G401 (cell line): Measurements from ENCODE around the gene MS4A7. TPM values are rescaled to one million over a fixed set of nuclear protein-coding genes. Genes with fewer than 3 reads are reported as not detected.

ENCODE experiments used
- DNase-seq: peaks from one replicate; pipeline ENCODE4 v3.0.0-alpha.2; 2015; ENCODE audit warnings: low spot score
- in situ Hi-C: cut with HindIII; loops from 2 replicates; pipeline ENCODE4 v1.10.0; 2016; ENCODE audit warnings: low sequenced_read_pairs, mixed read lengths
- total RNA-seq: library from RNA; depleted of rRNA; stranded (reverse); fragments of >200 nt; shearing (Covaris generic); gene quantifications from 2 replicates; pipeline ENCODE4 v1.2.3, GENCODE V29; 2014

Gene MS4A7
- total RNA-seq, 1 experiment from 2014 or later: not detected

DNA sequence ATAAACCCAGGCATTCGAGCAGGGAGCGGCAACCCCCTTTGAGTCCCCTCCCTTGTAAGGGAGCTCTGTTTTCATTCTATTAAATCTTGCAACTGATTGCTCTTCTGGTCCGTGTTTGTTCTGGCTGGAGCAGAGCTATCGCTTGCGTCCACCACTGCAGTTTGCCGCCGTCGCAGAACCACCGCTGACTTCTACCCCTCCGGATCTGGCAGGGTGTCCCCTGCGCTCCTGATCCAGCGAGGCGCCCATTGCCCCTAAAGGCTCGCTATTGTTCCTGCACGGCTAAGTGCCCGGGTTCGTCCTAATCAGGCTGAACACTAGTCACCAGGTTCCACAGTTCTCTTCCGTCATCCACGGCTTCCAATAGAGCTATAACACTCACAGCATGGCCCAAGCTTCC, 10.4 kb upstream of the MS4A7 start:
- in situ Hi-C loops: no loop called here
- DNase-seq: no peak

DNA sequence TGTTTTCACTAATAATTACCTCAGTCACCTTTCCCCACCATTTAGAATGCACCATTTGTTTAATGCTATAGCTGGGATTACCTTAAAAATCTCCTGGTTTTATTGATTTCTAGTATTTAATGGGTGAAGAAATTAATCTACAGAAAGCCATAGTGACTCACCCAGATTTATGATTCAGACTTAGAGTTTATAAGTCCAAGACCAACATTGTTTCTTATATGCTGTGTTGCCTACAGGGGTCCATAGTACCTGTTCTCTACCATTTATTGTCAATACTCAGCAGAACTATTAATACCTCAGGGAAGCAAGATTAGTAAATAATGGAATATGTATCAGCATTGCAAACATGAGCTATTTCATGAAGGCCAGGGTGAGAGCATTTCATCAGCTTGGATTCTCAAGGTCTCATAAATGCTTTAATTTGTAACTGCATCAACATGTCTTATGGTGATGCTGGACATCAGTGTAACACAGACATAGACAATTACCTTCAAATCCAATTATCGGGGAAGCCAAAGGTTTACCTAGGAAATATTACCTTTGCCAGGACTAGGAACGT, 8.0 kb upstream of the MS4A7 start:
- in situ Hi-C loops: no loop called here
- no peak for DNase-seq

DNA sequence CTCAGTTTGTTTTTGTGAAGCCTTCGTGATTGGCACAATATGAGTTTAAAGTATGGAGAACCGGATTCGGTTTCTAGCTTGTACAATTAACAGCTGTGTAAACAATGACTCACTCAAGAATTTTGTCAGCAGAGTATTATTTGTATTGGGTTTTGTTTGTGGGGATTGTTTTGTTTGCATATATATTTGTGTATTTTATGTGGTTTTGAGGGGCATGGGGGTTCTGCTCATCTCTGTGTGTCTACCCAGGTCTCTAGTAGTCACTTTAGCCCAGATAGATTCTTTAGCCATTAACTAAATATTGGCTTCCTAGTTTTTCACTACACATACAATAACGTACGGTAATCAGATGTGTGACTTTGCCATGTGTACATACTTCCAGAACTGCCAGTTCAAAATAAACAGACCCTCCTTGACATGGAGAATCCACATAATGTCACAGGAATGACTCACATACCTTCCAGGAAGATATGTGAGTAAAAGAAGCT, 7.5 kb upstream of the MS4A7 start:
- DNase-seq: no peak
- in situ Hi-C loops: no loop called here

GRCh38 chr11:60371386-60371785, 6.9 kb upstream of the MS4A7 start:
- no peak for DNase-seq
- in situ Hi-C loops: no loop called here

GRCh38 chr11:60371854-60372253, 6.5 kb upstream of the MS4A7 start:
- in situ Hi-C loops: no loop called here
- no peak for DNase-seq

- in situ Hi-C loops: no loop called here
- no peak for DNase-seq
Measured at GRCh38 chr11:60372767-60373166, 5.6 kb upstream of the MS4A7 start.

DNA sequence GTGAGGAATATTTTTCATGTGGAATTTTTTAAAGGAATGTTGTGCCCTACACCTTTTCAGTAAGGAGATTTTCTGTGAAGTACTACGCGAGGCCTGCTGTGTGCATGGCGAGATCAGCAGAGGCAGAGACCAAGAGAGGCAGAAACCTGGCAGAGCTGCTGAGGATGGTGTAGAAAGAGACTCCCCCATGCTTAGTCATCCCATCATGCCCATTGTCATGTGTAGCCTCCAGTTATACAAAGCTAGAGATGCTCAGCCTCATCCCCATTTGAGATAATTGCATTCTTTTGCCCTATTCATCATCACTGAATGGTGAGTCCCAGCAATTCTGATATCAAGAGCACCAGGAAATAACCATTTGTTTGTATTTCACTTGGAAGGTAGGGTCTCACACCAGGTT, 3.0 kb upstream of the MS4A7 start:
- in situ Hi-C loops: no loop called here
- DNase-seq: no peak

DNA sequence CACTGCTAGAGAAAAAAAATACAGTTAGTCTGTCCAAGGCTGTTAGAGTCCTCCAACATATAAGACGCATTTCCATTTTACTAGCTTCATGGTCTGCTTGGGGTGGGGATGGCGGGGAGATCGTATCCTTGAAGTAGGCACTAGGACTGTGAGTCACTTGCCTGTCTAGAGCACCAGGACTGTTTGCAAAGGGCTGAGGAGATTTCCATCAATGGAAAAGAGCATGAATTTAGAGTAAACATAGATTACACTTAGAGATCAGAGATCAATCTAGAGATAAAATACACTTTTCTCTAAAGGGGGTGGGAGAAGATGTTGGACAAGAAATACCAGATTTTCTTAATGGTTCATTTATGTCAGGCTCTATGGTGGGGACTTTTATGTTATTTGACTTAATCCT, 1.7 kb upstream of the MS4A7 start:
- no peak for DNase-seq
- in situ Hi-C loops: no loop called here

GRCh38 chr11:60377401-60378136, 763 bp upstream of the MS4A7 start:
- in situ Hi-C loops: no loop called here
- peak; percentile 1 for DNase-seq

- DNase-seq: no peak
- in situ Hi-C loops: no loop called here
Measured at GRCh38 chr11:60389279-60389910, 11.1 kb downstream of the MS4A7 start.

DNA sequence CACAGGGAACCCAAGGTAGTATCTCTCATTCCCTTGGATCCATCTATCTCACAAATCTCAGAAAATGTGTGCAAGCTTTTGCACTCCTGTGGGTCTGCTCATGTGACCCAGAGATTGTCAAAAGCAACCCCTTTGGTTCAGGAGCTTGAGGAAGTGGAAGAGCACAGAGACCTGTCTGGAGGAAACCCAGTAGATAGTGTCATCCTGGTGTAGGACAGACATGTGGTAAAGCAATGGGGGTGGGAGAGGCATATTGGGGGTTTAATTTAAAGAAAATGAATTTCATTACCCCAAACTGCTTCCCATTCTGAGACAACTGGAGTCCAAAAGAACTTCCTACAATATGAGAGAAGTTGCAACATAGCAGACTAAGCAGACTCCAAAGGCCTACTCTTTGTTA, 12.1 kb downstream of the MS4A7 start:
- no peak for DNase-seq
- in situ Hi-C loops: no loop called here

- no peak for DNase-seq
- in situ Hi-C loops: no loop called here
Measured at GRCh38 chr11:60392361-60392760, 14.0 kb downstream of the MS4A7 start.

DNA sequence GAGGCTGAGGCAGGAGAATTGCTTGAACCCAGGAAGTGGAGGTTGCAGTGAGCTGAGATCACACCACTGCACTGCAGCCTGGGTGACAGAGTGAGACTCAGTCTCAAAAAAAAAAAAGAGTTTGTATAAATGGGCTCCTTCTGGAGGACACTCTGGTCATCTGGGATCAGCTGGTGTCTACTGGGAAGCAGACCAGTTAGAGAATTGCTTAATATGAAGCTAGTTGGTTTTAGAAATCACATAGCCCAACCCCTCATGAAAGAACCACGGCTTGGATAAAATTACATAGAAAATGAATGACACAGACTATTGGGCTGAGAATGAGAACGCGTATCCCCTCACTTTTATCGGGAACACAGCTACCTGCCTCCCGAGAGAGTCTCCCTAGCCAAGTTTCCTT, 14.7 kb downstream of the MS4A7 start:
- in situ Hi-C loops: no loop called here
- DNase-seq: no peak

GRCh38 chr11:60394666-60395380, 16.5 kb downstream of the MS4A7 start:
- DNase-seq: no peak

GRCh38 chr11:60396382-60396781, 18.1 kb downstream of the MS4A7 start, which contains the start of gene MS4A14:
Gene MS4A14 (plus strand): TSS chr11:60396459. CDS start chr11:60396579, 120 bp downstream.
- no peak for DNase-seq
- in situ Hi-C loops: no loop called here

More at GRCh38 chr11:60394666-60395380, 16.5 kb downstream of the MS4A7 start:
- in situ Hi-C loops: no loop called here

DNA sequence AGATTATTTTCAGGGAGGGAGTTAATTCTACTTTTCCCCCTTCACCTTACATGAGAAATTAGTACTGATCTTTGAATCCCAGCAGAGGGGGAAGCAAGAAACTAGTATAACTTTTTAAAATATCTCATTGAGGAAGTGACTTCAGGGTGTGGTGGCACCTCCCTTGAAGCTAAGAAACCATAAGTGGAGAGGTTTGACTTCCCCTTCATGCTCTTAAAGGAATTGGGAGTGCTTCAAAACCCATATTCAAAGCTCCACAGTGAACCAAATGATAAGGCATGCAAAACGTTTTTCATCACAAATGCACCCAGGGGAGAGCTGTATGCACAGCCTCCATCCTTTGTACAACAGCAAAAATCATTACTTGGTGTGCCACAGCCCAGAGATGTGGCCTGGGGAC, 18.5 kb downstream of the MS4A7 start:
- DNase-seq: no peak
- in situ Hi-C loops: no loop called here

DNA sequence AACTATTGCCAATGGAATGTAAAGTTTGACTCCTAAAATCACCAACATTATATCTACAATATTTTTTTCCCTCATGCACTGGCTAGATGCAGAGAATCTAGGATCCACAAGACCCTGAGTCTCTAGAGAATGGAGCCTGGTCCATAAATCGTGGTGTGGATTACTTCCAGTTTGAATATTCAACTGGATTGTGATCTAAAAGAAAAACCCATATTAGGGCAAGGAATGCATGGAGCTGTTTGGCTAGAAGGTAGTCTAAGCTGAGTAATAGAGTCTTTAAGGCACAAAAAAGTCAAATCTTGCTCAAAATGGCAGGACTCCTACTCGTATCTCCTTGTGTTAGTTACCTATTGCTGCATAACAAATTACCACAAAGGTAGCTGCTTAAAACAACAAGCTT, 41.7 kb downstream of the MS4A7 start:
- in situ Hi-C loops: no loop called here
- no peak for DNase-seq

DNA sequence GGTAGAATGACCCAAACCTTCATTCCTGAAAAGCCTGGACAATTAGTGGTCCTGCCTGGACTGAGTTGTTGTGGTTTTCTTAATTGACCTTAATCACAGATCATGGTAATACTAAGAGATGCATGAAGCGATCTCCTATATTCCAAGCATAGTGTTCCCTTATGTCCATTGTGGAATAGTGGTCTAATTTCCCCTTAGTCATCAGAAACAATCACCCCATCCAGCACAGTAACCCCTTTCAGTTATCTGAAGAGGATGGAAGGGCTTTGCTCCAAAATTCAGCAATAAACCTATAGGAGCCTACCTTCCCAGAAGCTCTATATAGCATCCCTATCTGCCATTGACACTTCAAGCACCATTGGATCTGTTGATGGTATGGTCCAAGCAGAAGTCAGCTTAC, 44.3 kb downstream of the MS4A7 start:
- DNase-seq: no peak
- in situ Hi-C loops: no loop called here

DNA sequence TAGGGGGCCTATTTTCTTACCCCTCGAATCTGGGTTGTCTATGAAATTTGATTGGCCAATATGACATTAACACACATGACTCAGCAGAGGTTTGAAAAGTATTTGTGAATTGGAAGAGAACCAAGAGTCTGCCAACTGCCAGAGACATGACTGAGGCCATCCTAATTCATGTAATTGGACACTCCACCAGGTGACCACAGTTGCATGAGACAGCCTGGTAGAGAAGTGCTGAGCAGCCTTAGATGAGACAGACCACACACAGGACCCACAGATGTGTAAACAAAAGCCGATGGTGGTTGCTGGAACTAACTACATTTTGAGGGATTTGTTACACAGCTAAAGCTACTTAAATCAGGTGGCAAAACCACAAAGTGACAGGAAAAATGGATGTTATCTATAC, 50.2 kb downstream of the MS4A7 start:
- in situ Hi-C loops: no loop called here
- no peak for DNase-seq

- in situ Hi-C loops: no loop called here
- DNase-seq: no peak
Measured at GRCh38 chr11:60429272-60429671, 50.9 kb downstream of the MS4A7 start, which contains the start of gene MS4A5. Gene MS4A5 (plus strand): TSS chr11:60429572. CDS start chr11:60429675, 103 bp downstream.
